ENCODE data around the gene TMEM183A.

The TMEM183A gene

GRCh38 chr1:203028784-203029553, 21.8 kb downstream of the TMEM183A start:
- DNase-seq (ENCODE audit: low read depth in 3 of 3): no peak

- no peak for DNase-seq (ENCODE audit: low read depth in 3 of 3)
Observed at GRCh38 chr1:203031467-203031866, 24.3 kb downstream of the TMEM183A start.

GRCh38 chr1:203033287-203033686, 26.1 kb downstream of the TMEM183A start:
- no peak for DNase-seq (ENCODE audit: low read depth in 3 of 3)

GRCh38 chr1:203033917-203034316, 26.7 kb downstream of the TMEM183A start:
- no peak for DNase-seq (ENCODE audit: low read depth in 3 of 3)

GRCh38 chr1:203034422-203035110, 27.4 kb downstream of the TMEM183A start:
- DNase-seq (ENCODE audit: low read depth in 3 of 3): no peak

GRCh38 chr1:203035111-203036000, 28.2 kb downstream of the TMEM183A start:
- no peak for DNase-seq (ENCODE audit: low read depth in 3 of 3)

- no peak for DNase-seq (ENCODE audit: low read depth in 3 of 3)
Observed at GRCh38 chr1:203036135-203036534, 29.0 kb downstream of the TMEM183A start.

GRCh38 chr1:203036537-203036936, 29.4 kb downstream of the TMEM183A start:
- DNase-seq (ENCODE audit: low read depth in 3 of 3): no peak

GRCh38 chr1:203037509-203038190, 30.5 kb downstream of the TMEM183A start:
- no peak for DNase-seq (ENCODE audit: low read depth in 3 of 3)

- no peak for DNase-seq (ENCODE audit: low read depth in 3 of 3)
Observed at GRCh38 chr1:203038217-203038741, 31.1 kb downstream of the TMEM183A start.

GRCh38 chr1:203038891-203039608, 31.9 kb downstream of the TMEM183A start:
- peak; percentile 38 to 46 (median 46) for DNase-seq (ENCODE audit: low read depth in 3 of 3)

GRCh38 chr1:203039609-203040512, 32.7 kb downstream of the TMEM183A start:
- no peak for DNase-seq (ENCODE audit: low read depth in 3 of 3)

- DNase-seq (ENCODE audit: low read depth in 3 of 3): no peak
Observed at GRCh38 chr1:203040513-203041275, 33.5 kb downstream of the TMEM183A start.

GRCh38 chr1:203041351-203041932, 34.3 kb downstream of the TMEM183A start:
- DNase-seq (ENCODE audit: low read depth in 3 of 3): no peak

- no peak for DNase-seq (ENCODE audit: low read depth in 3 of 3)
Observed at GRCh38 chr1:203043830-203044545, 36.8 kb downstream of the TMEM183A start.

- DNase-seq (ENCODE audit: low read depth in 3 of 3): no peak
Observed at GRCh38 chr1:203044546-203045250, 37.5 kb downstream of the TMEM183A start.

GRCh38 chr1:203045336-203045735, 38.2 kb downstream of the TMEM183A start:
- no peak for DNase-seq (ENCODE audit: low read depth in 3 of 3)
